ENCODE measurements around the gene ESCO1.

DNA sequence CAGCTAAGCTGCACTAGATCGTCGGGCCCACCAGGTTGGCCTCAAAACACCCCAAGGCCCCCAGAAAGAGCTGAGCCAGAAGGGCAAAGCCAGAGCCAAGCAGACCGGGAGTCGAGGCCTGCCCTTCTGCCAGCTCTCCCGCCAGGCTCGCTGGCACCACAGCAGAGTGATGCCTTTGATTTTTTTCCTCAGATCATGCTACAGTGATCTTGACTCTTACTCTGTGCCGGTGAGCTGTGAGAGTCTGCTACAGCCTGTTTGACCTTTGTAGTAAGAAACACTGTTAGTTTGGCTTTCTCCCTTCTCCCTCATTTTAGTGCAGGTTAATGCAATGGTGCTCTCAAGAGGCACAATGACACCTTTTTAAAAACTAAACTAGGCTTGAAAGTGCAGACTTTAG is 97.8 kb downstream of the ESCO1 start:
- TF ChIP-seq, protein P1, sequence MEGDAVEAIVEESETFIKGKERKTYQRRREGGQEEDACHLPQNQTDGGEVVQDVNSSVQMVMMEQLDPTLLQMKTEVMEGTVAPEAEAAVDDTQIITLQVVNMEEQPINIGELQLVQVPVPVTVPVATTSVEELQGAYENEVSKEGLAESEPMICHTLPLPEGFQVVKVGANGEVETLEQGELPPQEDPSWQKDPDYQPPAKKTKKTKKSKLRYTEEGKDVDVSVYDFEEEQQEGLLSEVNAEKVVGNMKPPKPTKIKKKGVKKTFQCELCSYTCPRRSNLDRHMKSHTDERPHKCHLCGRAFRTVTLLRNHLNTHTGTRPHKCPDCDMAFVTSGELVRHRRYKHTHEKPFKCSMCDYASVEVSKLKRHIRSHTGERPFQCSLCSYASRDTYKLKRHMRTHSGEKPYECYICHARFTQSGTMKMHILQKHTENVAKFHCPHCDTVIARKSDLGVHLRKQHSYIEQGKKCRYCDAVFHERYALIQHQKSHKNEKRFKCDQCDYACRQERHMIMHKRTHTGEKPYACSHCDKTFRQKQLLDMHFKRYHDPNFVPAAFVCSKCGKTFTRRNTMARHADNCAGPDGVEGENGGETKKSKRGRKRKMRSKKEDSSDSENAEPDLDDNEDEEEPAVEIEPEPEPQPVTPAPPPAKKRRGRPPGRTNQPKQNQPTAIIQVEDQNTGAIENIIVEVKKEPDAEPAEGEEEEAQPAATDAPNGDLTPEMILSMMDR (IDR thresholded peaks at IDR 0.05 in 8 of 11, conservative IDR thresholded peaks at IDR 0.05 in 3 of 11): no peak
- no peak for TF ChIP-seq POLR2A (IDR thresholded peaks at IDR 0.05)

All from spleen (tissue), 7 donors.